ENCODE results near the gene COL27A1. TPM values are rescaled to one million over a fixed set of nuclear protein-coding genes. Genes with fewer than 3 reads are reported as not detected.

The COL27A1 gene
- total and polyA plus RNA-seq, 2 donors (not counting 3 experiments of a cell fraction or from before 2014, with no cell fraction given): 14.7 to 49.1 TPM

DNA sequence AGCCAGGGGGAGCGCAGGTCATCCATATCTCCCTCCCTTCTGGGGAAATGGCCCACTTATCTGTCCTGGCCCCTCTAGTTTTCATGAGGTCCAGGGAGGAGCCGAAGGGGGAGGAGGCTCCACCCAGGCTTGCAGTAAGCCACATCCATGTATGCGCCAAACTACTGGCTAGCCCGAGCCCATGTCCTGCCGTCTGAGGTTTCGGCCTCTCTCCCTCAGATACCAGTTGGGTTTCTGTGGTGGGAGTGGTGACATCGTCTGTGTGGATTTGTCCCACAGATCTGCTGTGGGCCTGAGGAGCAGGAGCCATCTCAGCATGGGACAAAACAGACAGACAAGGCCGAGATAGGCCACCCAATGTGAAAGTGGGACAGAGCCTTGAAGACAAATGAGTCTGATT, 89.2 kb downstream of the COL27A1 start:
- no TSS peak for BruUV-seq (replicated peaks)
- dilution Hi-C loops (cut with MboI; ENCODE audit: extremely low pct_ligation_motif_present, low sequenced_read_pairs): no loop called here

More for the DNA sequence above, 89.2 kb downstream of the COL27A1 start:
- Histone ChIP-seq H3K4me2 (ENCODE audit: insufficient read depth, low read length) (no peak overlapping the region), H3K9me3 (replicated peaks; ENCODE audit: control insufficient read depth, insufficient read depth, low read length) (no peaks in the 10 kb centered on the region), H3K9me1 (replicated peaks; ENCODE audit: control insufficient read depth, extremely low read depth, insufficient read depth, low read length) (no peaks in the 10 kb centered on the region), H3K27me3 (ENCODE audit: control insufficient read depth in 2 of 2, insufficient read depth in 2 of 2, low read length in 2 of 2) (no peaks in the 10 kb centered on the region), H4K20me1 (replicated peaks; ENCODE audit: control insufficient read depth, extremely low read depth, insufficient read depth, low read length) (no peaks in the 10 kb centered on the region), H3K9ac (replicated peaks; ENCODE audit: extremely low read depth, insufficient read depth, low read length) (no peak overlapping the region), H2AFZ (ENCODE audit: low read depth, low read length) (no peak overlapping the region), H3K4me3 (replicated peaks in 1 of 3; ENCODE audit: insufficient read depth in 1 of 3, low read depth in 1 of 3, low read length in 3 of 3) (no peak overlapping the region), H3K27ac (ENCODE audit: insufficient read depth, low read depth, low read length) (no peak overlapping the region), H3K79me2 (ENCODE audit: control insufficient read depth, insufficient read depth, low read length) (no peaks in the 10 kb centered on the region), H3K4me1 (ENCODE audit: control insufficient read depth, extremely low read depth, insufficient read depth, low read length) (no peaks in the 10 kb centered on the region), H3K36me3 (ENCODE audit: control insufficient read depth in 2 of 2, extremely low read depth in 1 of 2, insufficient read depth in 2 of 2, low read length in 2 of 2) (peaks cover 0 to 6% of the 10 kb centered on the region in 2 experiments)
- no peak for FAIRE-seq
- ChIA-PET CTCF (interaction anchor here (1.1 to 3.1 kb wide), 2 partner anchors 8 to 46 kb away, joined by 4 to 15 read pairs; no protein-coding TSS in a partner anchor), POLR2A (interaction anchor here (0.7 kb wide), 1 partner anchor 108 kb away, joined by 11 read pairs; no protein-coding TSS in a partner anchor)
- no peak for DNase-seq (ENCODE audit: low read depth, low spot score)
- intact Hi-C loops (cut with micrococcal nuclease): no loop called here
- TF ChIP-seq, protein P1, sequence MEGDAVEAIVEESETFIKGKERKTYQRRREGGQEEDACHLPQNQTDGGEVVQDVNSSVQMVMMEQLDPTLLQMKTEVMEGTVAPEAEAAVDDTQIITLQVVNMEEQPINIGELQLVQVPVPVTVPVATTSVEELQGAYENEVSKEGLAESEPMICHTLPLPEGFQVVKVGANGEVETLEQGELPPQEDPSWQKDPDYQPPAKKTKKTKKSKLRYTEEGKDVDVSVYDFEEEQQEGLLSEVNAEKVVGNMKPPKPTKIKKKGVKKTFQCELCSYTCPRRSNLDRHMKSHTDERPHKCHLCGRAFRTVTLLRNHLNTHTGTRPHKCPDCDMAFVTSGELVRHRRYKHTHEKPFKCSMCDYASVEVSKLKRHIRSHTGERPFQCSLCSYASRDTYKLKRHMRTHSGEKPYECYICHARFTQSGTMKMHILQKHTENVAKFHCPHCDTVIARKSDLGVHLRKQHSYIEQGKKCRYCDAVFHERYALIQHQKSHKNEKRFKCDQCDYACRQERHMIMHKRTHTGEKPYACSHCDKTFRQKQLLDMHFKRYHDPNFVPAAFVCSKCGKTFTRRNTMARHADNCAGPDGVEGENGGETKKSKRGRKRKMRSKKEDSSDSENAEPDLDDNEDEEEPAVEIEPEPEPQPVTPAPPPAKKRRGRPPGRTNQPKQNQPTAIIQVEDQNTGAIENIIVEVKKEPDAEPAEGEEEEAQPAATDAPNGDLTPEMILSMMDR (IDR thresholded peaks at IDR 0.05; ENCODE audit: extremely low read depth in 1 of 2, insufficient read depth in 1 of 2, low read depth in 1 of 2, low read length in 2 of 2): no peak
- TF ChIP-seq FOS (IDR thresholded peaks at IDR 0.05; ENCODE audit: borderline replicate concordance, insufficient read depth, low read length) (no peak), POLR2AphosphoS5 (IDR thresholded peaks at IDR 0.05; ENCODE audit: insufficient read depth, low read depth, low read length) (no peak), GATA2 (IDR thresholded peaks at IDR 0.05; ENCODE audit: insufficient read depth, insufficient read length, low read depth, low read length) (no peak), MYC (IDR thresholded peaks at IDR 0.05; ENCODE audit: low read depth, low read length) (no peak), EZH2 (IDR thresholded peaks at IDR 0.05; ENCODE audit: borderline replicate concordance, low read depth, low read length, severe bottlenecking) (no peak), JUN (IDR thresholded peaks at IDR 0.05; ENCODE audit: borderline replicate concordance, insufficient read depth, insufficient read length, low read depth) (no peak), POLR2A (IDR thresholded peaks at IDR 0.05; ENCODE audit: low read depth, low read length) (no peak)
- TF ChIP-seq, protein P2, sequence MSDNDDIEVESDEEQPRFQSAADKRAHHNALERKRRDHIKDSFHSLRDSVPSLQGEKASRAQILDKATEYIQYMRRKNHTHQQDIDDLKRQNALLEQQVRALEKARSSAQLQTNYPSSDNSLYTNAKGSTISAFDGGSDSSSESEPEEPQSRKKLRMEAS (IDR thresholded peaks at IDR 0.05; ENCODE audit: insufficient read depth, insufficient read length): no peak

Data from endothelial cell of umbilical vein (primary cell).